ENCODE measurements around the gene ARHGEF12. TPM values are rescaled to one million over a fixed set of nuclear protein-coding genes. Genes with fewer than 3 reads are reported as not detected.

ARHGEF12 gene
- total RNA-seq, 2 experiments from 2014 or later = 9.6 to 10.2 TPM

DNA sequence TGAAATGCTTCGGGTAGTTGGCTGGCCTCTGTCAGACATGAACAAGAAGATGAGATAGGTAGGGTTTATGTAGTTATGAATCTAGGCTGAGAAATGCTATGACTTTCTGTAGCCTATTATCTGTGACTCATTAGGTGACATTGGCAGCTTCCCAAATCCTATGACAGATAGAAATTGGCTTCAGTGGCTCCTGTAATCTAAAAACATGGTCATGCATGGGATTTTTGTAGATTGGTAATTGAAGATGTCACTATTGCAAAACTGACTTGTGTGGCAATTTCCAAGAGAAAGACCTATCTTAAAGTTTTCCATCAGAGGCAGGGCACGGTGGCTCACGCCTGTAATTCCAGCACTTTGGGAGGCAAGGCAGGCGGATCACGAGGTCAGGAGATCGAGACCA is 145.9 kb downstream of the ARHGEF12 start:
- TF ChIP-seq, protein P1, sequence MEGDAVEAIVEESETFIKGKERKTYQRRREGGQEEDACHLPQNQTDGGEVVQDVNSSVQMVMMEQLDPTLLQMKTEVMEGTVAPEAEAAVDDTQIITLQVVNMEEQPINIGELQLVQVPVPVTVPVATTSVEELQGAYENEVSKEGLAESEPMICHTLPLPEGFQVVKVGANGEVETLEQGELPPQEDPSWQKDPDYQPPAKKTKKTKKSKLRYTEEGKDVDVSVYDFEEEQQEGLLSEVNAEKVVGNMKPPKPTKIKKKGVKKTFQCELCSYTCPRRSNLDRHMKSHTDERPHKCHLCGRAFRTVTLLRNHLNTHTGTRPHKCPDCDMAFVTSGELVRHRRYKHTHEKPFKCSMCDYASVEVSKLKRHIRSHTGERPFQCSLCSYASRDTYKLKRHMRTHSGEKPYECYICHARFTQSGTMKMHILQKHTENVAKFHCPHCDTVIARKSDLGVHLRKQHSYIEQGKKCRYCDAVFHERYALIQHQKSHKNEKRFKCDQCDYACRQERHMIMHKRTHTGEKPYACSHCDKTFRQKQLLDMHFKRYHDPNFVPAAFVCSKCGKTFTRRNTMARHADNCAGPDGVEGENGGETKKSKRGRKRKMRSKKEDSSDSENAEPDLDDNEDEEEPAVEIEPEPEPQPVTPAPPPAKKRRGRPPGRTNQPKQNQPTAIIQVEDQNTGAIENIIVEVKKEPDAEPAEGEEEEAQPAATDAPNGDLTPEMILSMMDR (IDR thresholded peaks at IDR 0.05) = no peak
- POLR2A ChIA-PET = no interaction called here
- Mint-ChIP-seq H3K27ac (no peak overlapping the region), H3K36me3 (ENCODE audit: low read depth) (peaks cover 11% of the 10 kb centered on the region), H3K4me1 (ENCODE audit: low read depth) (no peaks in the 10 kb centered on the region), H3K4me3 (no peak overlapping the region), H3K27me3 (no peaks in the 10 kb centered on the region), H3K9me3 (no peaks in the 10 kb centered on the region)
- intact Hi-C loops (cut with micrococcal nuclease) = loop anchor here (10.0 kb wide), 1 partner anchor 147 kb away; the partner anchor contains the start of gene ARHGEF12
- DNase-seq (no peak), ATAC-seq (no peak)
- CTCF ChIA-PET = no interaction called here

DNA sequence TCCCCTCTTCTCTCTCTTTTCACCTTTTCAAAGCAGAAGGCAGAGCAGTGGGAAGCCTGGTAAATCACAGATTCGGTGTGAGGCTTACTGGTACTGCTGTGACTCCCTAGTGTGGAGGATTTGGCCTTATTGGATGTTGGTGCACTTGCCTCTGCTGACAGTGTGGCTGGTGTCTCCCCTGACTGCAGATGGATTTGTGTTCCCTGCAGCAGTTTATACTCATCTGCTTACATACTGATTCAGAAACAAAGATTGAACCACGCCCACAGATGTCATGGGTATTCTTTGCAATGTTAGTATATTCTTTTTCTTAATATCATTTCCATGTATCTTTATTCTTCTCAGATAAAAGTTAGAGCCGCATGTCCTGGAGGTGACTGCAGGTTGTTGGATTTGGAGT is 148.5 kb downstream of the ARHGEF12 start:
- ATAC-seq = no peak
- no peak overlapping the region for H3K27ac Mint-ChIP-seq
- intact Hi-C loops (cut with micrococcal nuclease) = loop anchor here (10.0 kb wide), 1 partner anchor 150 kb away; the partner anchor contains the start of gene ARHGEF12

DNA sequence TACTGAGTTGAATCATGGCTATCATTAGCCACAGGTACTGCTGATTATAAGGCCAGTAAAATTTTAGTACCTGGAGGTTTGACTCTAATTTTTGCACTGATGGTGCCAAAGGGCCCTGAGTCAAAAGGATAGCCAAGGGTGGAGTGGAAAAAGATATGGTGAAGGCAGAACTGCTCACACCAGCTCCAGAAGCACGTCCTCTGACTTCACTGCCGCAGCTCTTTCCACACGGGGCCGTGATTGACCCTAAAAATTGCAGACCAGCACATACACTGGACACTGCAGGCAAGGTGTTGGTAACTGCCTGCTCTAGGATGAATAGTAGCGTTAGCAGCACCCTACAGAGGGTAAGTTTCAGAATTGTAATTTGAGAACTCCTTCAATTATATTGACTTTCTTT is 149.9 kb downstream of the ARHGEF12 start:
- Mint-ChIP-seq H3K4me1 (ENCODE audit: low read depth) (no peaks in the 10 kb centered on the region), H3K4me3 (no peak overlapping the region), H3K27ac (no peak overlapping the region), H3K27me3 (no peaks in the 10 kb centered on the region), H3K36me3 (ENCODE audit: low read depth) (peaks cover 3% of the 10 kb centered on the region), H3K9me3 (no peaks in the 10 kb centered on the region)
- TF ChIP-seq, protein P1 (IDR thresholded peaks at IDR 0.05) = no peak
- no peak for ATAC-seq
- no peak for DNase-seq
- POLR2A ChIA-PET = no interaction called here
- CTCF ChIA-PET = no interaction called here
- intact Hi-C loops (cut with micrococcal nuclease) = loop anchor here (10.0 kb wide), 1 partner anchor 151 kb away; the partner anchor contains the start of gene ARHGEF12

More for the DNA sequence above, 148.5 kb downstream of the ARHGEF12 start:
- CTCF ChIA-PET = no interaction called here
- no peaks in the 10 kb centered on the region for H3K27me3 Mint-ChIP-seq
- TF ChIP-seq, protein P1 (IDR thresholded peaks at IDR 0.05) = no peak
- H3K4me3 Mint-ChIP-seq = no peak overlapping the region
- H3K36me3 Mint-ChIP-seq (ENCODE audit: low read depth) = peaks cover 6% of the 10 kb centered on the region
- DNase-seq = no peak
- POLR2A ChIA-PET = no interaction called here
- no peaks in the 10 kb centered on the region for H3K9me3 Mint-ChIP-seq
- no peaks in the 10 kb centered on the region for H3K4me1 Mint-ChIP-seq (ENCODE audit: low read depth)

DNA sequence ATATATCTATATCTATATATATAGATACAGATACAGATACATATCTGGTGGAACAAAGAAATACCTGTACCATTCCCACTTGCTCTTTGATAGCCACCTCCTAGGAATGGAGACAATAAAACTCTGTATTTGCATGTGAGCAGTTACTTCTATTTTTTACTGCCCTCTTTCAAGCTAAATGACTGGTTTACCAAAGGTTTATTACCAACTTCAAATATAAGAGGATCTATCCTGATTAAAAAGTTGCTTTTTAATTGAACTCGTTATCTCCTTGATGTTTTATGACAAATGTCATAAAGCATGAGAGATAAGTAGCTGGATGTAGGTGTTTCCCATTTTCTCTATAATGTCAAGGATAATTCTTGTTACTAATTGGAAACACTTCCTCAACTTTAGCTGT is 153.6 kb downstream of the ARHGEF12 start:
- ATAC-seq (no peak), DNase-seq (no peak)
- Mint-ChIP-seq H3K4me3 (no peak overlapping the region), H3K36me3 (ENCODE audit: low read depth) (peaks cover 2% of the 10 kb centered on the region), H3K27ac (no peak overlapping the region), H3K9me3 (no peaks in the 10 kb centered on the region), H3K27me3 (peaks cover 5% of the 10 kb centered on the region), H3K4me1 (ENCODE audit: low read depth) (no peaks in the 10 kb centered on the region)
- POLR2A ChIA-PET = no interaction called here
- CTCF ChIA-PET = interaction anchor here (1.4 to 3.0 kb wide), 2 partner anchors 20 to 313 kb away, joined by 3 to 14 read pairs; partner anchors contain the start of gene GRIK4
- intact Hi-C loops (cut with micrococcal nuclease) = loop anchor here (10.0 kb wide), 1 partner anchor 155 kb away; the partner anchor contains the start of gene ARHGEF12
- TF ChIP-seq, protein P1 (IDR thresholded peaks at IDR 0.05) = no peak

DNA sequence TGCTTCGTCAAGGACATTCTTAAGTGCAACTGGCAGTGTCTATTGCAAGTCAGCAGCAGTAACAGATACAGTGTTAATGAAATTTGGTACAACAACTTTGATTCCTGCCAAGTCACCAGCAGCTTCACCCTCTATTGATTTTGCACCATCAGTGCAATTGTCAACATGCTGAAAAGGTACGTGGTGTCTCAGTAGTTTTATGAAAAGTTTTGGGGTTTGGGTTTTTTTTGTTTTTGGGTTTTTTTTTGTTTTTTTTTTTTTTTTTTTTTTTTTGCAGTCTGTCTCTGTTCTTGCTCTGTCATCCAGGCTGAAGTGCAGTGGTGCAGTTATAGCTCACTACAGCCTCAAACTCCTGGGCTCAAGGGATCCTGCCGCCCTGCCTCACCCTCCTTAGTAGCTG is 156.3 kb downstream of the ARHGEF12 start:
- Mint-ChIP-seq H3K9me3 (no peaks in the 10 kb centered on the region), H3K4me3 (no peak overlapping the region), H3K36me3 (ENCODE audit: low read depth) (no peaks in the 10 kb centered on the region), H3K4me1 (ENCODE audit: low read depth) (no peaks in the 10 kb centered on the region), H3K27me3 (peaks cover 5% of the 10 kb centered on the region), H3K27ac (no peak overlapping the region)
- intact Hi-C loops (cut with micrococcal nuclease) = no loop called here
- CTCF ChIA-PET = no interaction called here
- POLR2A ChIA-PET = no interaction called here
- ATAC-seq (no peak), DNase-seq (no peak)
- TF ChIP-seq, protein P1 (IDR thresholded peaks at IDR 0.05) = no peak
